Smooth muscle cell (in vitro differentiated cells): ENCODE data around the gene ATP13A3. TPM values are rescaled to one million over a fixed set of nuclear protein-coding genes. Genes with fewer than 3 reads are reported as not detected.

Source experiments
- DNase-seq: peaks from one replicate; lab custom pipeline; 2025; ENCODE audit not compliant: unreplicated experiment; lab: John Stamatoyannopoulos, UW
- H2AFZ ChIP-seq: fragments of 200-600 bp; sonication (generic); 2 replicates; pipeline ENCODE4 v1.6.0; 2016; ENCODE audit warnings: antibody characterized with exemption, low read depth, mild to moderate bottlenecking
- H3F3A ChIP-seq: fragments of 200-600 bp; sonication (generic); 2 replicates; pipeline ENCODE4 v1.6.0; 2017; ENCODE audit warnings: antibody characterized with exemption, low read depth
- H3K27ac ChIP-seq: fragments of 200-600 bp; sonication (generic); 2 replicates; pipeline ENCODE4 v1.5.1; 2016; ENCODE audit warnings: low read depth, mild to moderate bottlenecking
- H3K27me3 ChIP-seq: fragments of 200-600 bp; sonication (generic); 2 replicates; pipeline ENCODE4 v1.6.1; 2016; ENCODE audit warnings: low read depth, mild to moderate bottlenecking
- H3K36me3 ChIP-seq: fragments of 200-600 bp; sonication (generic); 2 replicates; pipeline ENCODE4 v1.5.1; 2016; ENCODE audit warnings: low read depth
- H3K4me1 ChIP-seq: fragments of 200-600 bp; sonication (generic); 2 replicates; pipeline ENCODE4 v1.5.1; 2016; ENCODE audit warnings: low read depth
- H3K4me2 ChIP-seq: fragments of 200-600 bp; sonication (generic); 2 replicates; pipeline ENCODE4 v1.6.0; 2016; ENCODE audit warnings: mild to moderate bottlenecking
- H3K4me3 ChIP-seq: fragments of 200-600 bp; sonication (generic); 2 replicates; pipeline ENCODE4 v1.5.1; 2016; ENCODE audit warnings: mild to moderate bottlenecking
- H3K79me2 ChIP-seq: fragments of 200-600 bp; sonication (generic); 2 replicates; pipeline ENCODE4 v1.6.0; 2016; ENCODE audit warnings: low read depth, mild to moderate bottlenecking
- H3K9ac ChIP-seq: fragments of 200-600 bp; sonication (generic); 2 replicates; pipeline ENCODE4 v1.6.0; 2016; ENCODE audit warnings: low read depth
- H3K9me3 ChIP-seq: fragments of 200-600 bp; sonication (generic); replicated peaks from 2 replicates; pipeline ENCODE4 v1.5.1; 2016; ENCODE audit warnings: low read depth
- H4K20me1 ChIP-seq: fragments of 200-600 bp; sonication (generic); 2 replicates; pipeline ENCODE4 v1.6.0; 2016; ENCODE audit warnings: low read depth
- CTCF ChIP-seq: fragments of 200-600 bp; sonication (generic); IDR thresholded peaks from 2 replicates; pipeline ENCODE4 v1.5.1; 2017; ENCODE audit warnings: borderline replicate concordance, mild to moderate bottlenecking, antibody characterized with exemption; ENCODE audit not compliant: insufficient read depth, poor library complexity, severe bottlenecking
- WGBS: methylation state at CpG from one replicate; pipeline ENCODE4 v1.1.7; 2016; ENCODE audit warnings: low lambda C conversion rate; 5-methylcytosine and 5-hydroxymethylcytosine counted together
- polyA plus RNA-seq: library from polyadenylated mRNA; unstranded; fragments of >200 nt; fragmentation: Nextera tagmentation; extraction: Ambion mirVana; gene quantifications from 2 replicates; pipeline ENCODE4 v1.2.1, GENCODE V29; 2016
- total RNA-seq: library from RNA; depleted of rRNA; stranded (reverse); fragments of >200 nt; gene quantifications from 2 replicates; pipeline ENCODE4 v1.2.3, GENCODE V29; 2014

The ATP13A3 gene
- total and polyA plus RNA-seq, 2 experiments from 2014 or later, result 13.5 to 65.3 TPM

- H3K4me3 ChIP-seq, result no peak overlapping the region
- no peak overlapping the region for H3K4me2 ChIP-seq
- no peaks in the 10 kb centered on the region for H4K20me1 ChIP-seq
- H3K27me3 ChIP-seq, result no peaks in the 10 kb centered on the region
- 87% methylated on average over 5 of the region's 5 CpGs for WGBS
- no peak overlapping the region for H3K27ac ChIP-seq
- no peaks in the 10 kb centered on the region for H3K9me3 ChIP-seq
- no peaks in the 10 kb centered on the region for H3K36me3 ChIP-seq
- H3K79me2 ChIP-seq, result no peaks in the 10 kb centered on the region
- DNase-seq, result no peak
- H3K4me1 ChIP-seq, result no peaks in the 10 kb centered on the region
- TF ChIP-seq CTCF, result no peak
- no peak overlapping the region for H2AFZ ChIP-seq
- no peak overlapping the region for H3K9ac ChIP-seq
- no peaks in the 10 kb centered on the region for H3F3A ChIP-seq
Observed at GRCh38 chr3:194512895-194513601, 26.2 kb upstream of the ATP13A3 start.

- 79% methylated on average over 14 of the region's 14 CpGs for WGBS
- Histone ChIP-seq H4K20me1 (no peaks in the 10 kb centered on the region), H3K9ac (no peak overlapping the region), H3K4me3 (no peak overlapping the region), H3F3A (no peaks in the 10 kb centered on the region), H2AFZ (no peak overlapping the region), H3K36me3 (no peaks in the 10 kb centered on the region), H3K79me2 (no peaks in the 10 kb centered on the region), H3K27ac (no peak overlapping the region), H3K4me1 (no peaks in the 10 kb centered on the region), H3K27me3 (no peaks in the 10 kb centered on the region), H3K9me3 (no peaks in the 10 kb centered on the region), H3K4me2 (no peak overlapping the region)
- TF ChIP-seq CTCF, result no peak
- DNase-seq, result no peak
Observed at GRCh38 chr3:194508491-194509453, 22.0 kb upstream of the ATP13A3 start.

- H3F3A ChIP-seq, result no peaks in the 10 kb centered on the region
- no peaks in the 10 kb centered on the region for H3K27me3 ChIP-seq
- no peak overlapping the region for H3K27ac ChIP-seq
- DNase-seq, result no peak
- H4K20me1 ChIP-seq, result no peaks in the 10 kb centered on the region
- no peaks in the 10 kb centered on the region for H3K9me3 ChIP-seq
- no peak overlapping the region for H3K4me3 ChIP-seq
- H3K9ac ChIP-seq, result no peak overlapping the region
- H2AFZ ChIP-seq, result no peak overlapping the region
- H3K4me2 ChIP-seq, result no peak overlapping the region
- H3K4me1 ChIP-seq, result no peaks in the 10 kb centered on the region
- H3K79me2 ChIP-seq, result no peaks in the 10 kb centered on the region
- WGBS, result 89% methylated on average over 12 of the region's 12 CpGs
- H3K36me3 ChIP-seq, result no peaks in the 10 kb centered on the region
- TF ChIP-seq CTCF, result no peak
Observed at GRCh38 chr3:194507571-194507970, 20.8 kb upstream of the ATP13A3 start.
